Type B pancreatic cell (in vitro differentiated cells): ENCODE results near the gene UQCR11. TPM values are rescaled to one million over a fixed set of nuclear protein-coding genes. Genes with fewer than 3 reads are reported as not detected.

ENCODE experiments used
- DNase-seq: peaks from one replicate; pipeline ENCODE4 v3.0.0; 2021; ENCODE audit warnings: mixed read lengths; ENCODE audit not compliant: unreplicated experiment; ENCODE audit errors: extremely low spot score
- H3K27ac Mint-ChIP-seq: 2 replicates; pipeline ENCODE4 v1.8.0; 2021; ENCODE audit warnings: mild to moderate bottlenecking, mixed read lengths
- H3K27me3 Mint-ChIP-seq: 2 replicates; pipeline ENCODE4 v1.8.0; 2021; ENCODE audit warnings: mixed read lengths
- H3K36me3 Mint-ChIP-seq: 2 replicates; pipeline ENCODE4 v1.8.0; 2021; ENCODE audit warnings: mixed read lengths
- H3K4me1 Mint-ChIP-seq: one replicate; pipeline ENCODE4 v1.8.0; 2021; ENCODE audit warnings: mixed read lengths; ENCODE audit not compliant: unreplicated experiment
- H3K4me3 Mint-ChIP-seq: 2 replicates; pipeline ENCODE4 v1.8.0; 2021; ENCODE audit warnings: mild to moderate bottlenecking, mixed read lengths
- H3K9me3 Mint-ChIP-seq: 2 replicates; pipeline ENCODE4 v1.8.0; 2021; ENCODE audit warnings: mixed read lengths
- CTCF ChIP-seq: fragments of 200-600 bp; sonication (generic); conservative IDR thresholded peaks from 2 replicates; pipeline ENCODE4 v1.5.0; 2021; ENCODE audit warnings: antibody characterized with exemption, mild to moderate bottlenecking
- total RNA-seq: library from RNA; stranded (reverse); gene quantifications from 2 replicates; pipeline ENCODE4 v1.2.1, GENCODE V29; 2021; ENCODE audit warnings: low replicate concordance

The UQCR11 gene
- total RNA-seq, 1 donor from 2014 or later, result 191 TPM

- H3K27me3 Mint-ChIP-seq, result no peaks in the 10 kb centered on the region
- H3K27ac Mint-ChIP-seq, result no peak overlapping the region
- H3K36me3 Mint-ChIP-seq, result peaks cover 7% of the 10 kb centered on the region
- no peak for DNase-seq
- no peaks in the 10 kb centered on the region for H3K4me1 Mint-ChIP-seq
- H3K9me3 Mint-ChIP-seq, result no peaks in the 10 kb centered on the region
- H3K4me3 Mint-ChIP-seq, result no peak overlapping the region
- TF ChIP-seq CTCF, result no peak
Observed at GRCh38 chr19:1631557-1632100, 26.4 kb upstream of the UQCR11 start.

DNA sequence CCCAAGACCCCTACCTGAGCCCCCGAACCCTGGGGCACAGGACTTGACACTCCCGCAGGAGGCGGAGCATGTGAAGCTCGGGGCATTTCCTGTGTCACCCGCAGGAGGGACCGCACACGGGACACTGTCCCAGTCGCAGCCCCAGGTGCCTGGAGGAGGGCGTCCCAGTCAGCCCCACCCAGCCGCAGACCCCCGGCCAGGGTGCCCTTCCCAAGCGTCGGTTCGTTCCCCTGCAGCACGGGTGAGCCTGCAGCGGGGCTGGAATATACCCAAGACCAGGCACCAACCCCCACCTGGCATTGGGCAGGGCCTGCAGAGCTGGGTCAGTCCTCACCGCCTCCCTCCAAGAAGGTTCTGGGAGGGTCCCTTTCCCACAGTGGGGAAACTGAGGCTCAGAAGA is 25.5 kb upstream of the UQCR11 start:
- no peaks in the 10 kb centered on the region for H3K4me1 Mint-ChIP-seq
- no peak overlapping the region for H3K4me3 Mint-ChIP-seq
- H3K9me3 Mint-ChIP-seq, result no peaks in the 10 kb centered on the region
- no peak for DNase-seq
- H3K27me3 Mint-ChIP-seq, result no peaks in the 10 kb centered on the region
- H3K36me3 Mint-ChIP-seq, result peaks cover 6% of the 10 kb centered on the region
- no peak for TF ChIP-seq CTCF
- no peak overlapping the region for H3K27ac Mint-ChIP-seq

DNA sequence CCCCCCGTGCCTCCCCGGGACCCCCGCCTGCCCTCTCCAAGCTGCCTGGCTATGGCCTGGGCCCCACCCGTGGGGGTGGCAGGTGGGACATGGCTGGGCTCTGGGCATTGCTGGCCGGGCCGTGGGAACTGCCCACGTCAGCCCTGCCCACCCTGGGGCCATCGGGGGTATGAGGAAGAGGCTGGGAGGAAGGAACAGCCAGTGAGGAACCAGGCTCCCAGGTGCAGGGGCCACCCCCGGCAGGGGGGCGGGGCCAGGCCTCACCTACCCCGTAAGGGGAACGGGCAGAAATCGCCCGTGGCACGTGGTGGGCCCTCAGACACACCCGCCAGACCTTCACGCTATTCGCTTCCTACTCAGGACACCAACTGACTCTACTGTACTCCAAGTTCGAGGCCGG is 24.8 kb upstream of the UQCR11 start:
- Mint-ChIP-seq H3K27ac (no peak overlapping the region), H3K4me3 (no peak overlapping the region), H3K27me3 (no peaks in the 10 kb centered on the region), H3K9me3 (no peaks in the 10 kb centered on the region), H3K36me3 (no peaks in the 10 kb centered on the region), H3K4me1 (no peaks in the 10 kb centered on the region)
- DNase-seq, result no peak
- no peak for TF ChIP-seq CTCF

DNA sequence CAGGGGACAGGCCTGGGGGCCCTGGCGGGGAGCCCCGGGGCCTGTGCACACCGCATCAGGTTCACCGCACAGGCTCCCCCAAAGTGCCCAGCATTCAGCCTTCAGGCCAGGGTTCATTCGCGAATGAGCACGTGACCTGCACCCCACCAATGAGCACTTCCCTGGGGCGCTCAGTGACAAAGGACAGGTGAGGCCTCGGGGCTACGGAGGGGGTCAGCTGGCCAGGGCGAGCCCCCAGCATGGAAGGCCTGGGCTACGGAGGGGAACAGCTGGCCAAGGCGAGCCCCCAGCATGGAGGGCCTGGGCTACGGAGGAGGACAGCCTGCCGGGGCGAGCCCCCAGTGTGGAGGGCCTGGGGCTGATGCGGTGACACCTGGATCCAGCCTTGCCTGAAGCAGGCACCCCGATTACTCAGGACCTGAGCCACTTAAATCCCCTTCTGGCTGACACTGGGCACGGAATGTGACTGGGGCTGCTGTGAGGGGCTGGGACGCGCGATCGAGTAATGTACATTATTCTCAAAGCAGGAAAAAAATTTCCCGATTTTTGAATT is 24.1 kb upstream of the UQCR11 start:
- Mint-ChIP-seq H3K27ac (no peak overlapping the region), H3K27me3 (no peaks in the 10 kb centered on the region), H3K9me3 (no peaks in the 10 kb centered on the region), H3K4me3 (no peak overlapping the region), H3K36me3 (peaks cover 4% of the 10 kb centered on the region), H3K4me1 (no peaks in the 10 kb centered on the region)
- no peak for DNase-seq
- TF ChIP-seq CTCF, result no peak

GRCh38 chr19:1627194-1627593 is 21.9 kb upstream of the UQCR11 start:
- Mint-ChIP-seq H3K27me3 (no peaks in the 10 kb centered on the region), H3K4me1 (peaks cover 5% of the 10 kb centered on the region), H3K36me3 (peaks cover 11% of the 10 kb centered on the region), H3K9me3 (no peaks in the 10 kb centered on the region), H3K27ac (no peak overlapping the region), H3K4me3 (no peak overlapping the region)
- TF ChIP-seq CTCF, result no peak
- DNase-seq, result no peak
